PC-3 (cell line): ENCODE measurements around the gene ASIP. TPM values are rescaled to one million over a fixed set of nuclear protein-coding genes. Genes with fewer than 3 reads are reported as not detected.

Source experiments
- ATAC-seq: fragments of 200-7000 bp; cut with Tn5 transposase; 2 replicates; pipeline ENCODE4 v1.9.1; 2020; ENCODE audit warnings: mild to moderate bottlenecking, moderate library complexity
- BruUV-seq: library from RNA; stranded (reverse); fragments of 400-500 nt; replicated peaks from 2 replicates; lab custom pipeline; 2021; lab: Mats Ljungman, UMichigan
- CTCF ChIA-PET: fragments of 300-600 bp; sonication (Branson Sonifier 250); formaldehyde crosslinking; loops from one replicate; lab custom pipeline; 2022; ENCODE audit warnings: antibody characterized with exemption; lab: Charles Lee
- POLR2A ChIA-PET: fragments of 300-600 bp; sonication (Branson Sonifier 250); formaldehyde crosslinking; loops from one replicate; lab custom pipeline; 2022; ENCODE audit warnings: antibody characterized with exemption; ENCODE audit not compliant: unreplicated experiment; lab: Charles Lee
- DNase-seq: peaks from one replicate; pipeline ENCODE4 v3.0.0-alpha.2; 2015
- H2AFZ ChIP-seq: fragments of 300-600 bp; sonication (generic); 2 replicates; pipeline ENCODE4 v1.6.0; 2016; ENCODE audit warnings: antibody characterized with exemption, low read length
- H3F3A ChIP-seq: fragments of 300-600 bp; sonication (generic); one replicate; pipeline ENCODE4 v1.6.0; 2017; ENCODE audit warnings: antibody characterized with exemption, low read length, control low read depth, mild to moderate bottlenecking; ENCODE audit not compliant: unreplicated experiment
- H3K27ac ChIP-seq: fragments of 300-600 bp; sonication (generic); 2 replicates; pipeline ENCODE4 v1.5.1; 2016; ENCODE audit warnings: mild to moderate bottlenecking, low read length
- H3K27me3 ChIP-seq: fragments of 300-600 bp; sonication (generic); 2 replicates; pipeline ENCODE4 v1.6.1; 2016; ENCODE audit warnings: low read length, mixed read lengths
- H3K36me3 ChIP-seq: fragments of 300-600 bp; sonication (generic); 2 replicates; pipeline ENCODE4 v1.6.1; 2016; ENCODE audit warnings: low read depth, mixed run types, low read length, mixed read lengths
- H3K4me1 ChIP-seq: fragments of 300-600 bp; sonication (generic); 2 replicates; pipeline ENCODE4 v1.5.1; 2016; ENCODE audit warnings: low read length; ENCODE audit not compliant: insufficient read depth
- H3K4me2 ChIP-seq: fragments of 300-600 bp; sonication (generic); 2 replicates; pipeline ENCODE4 v1.6.0; 2016; ENCODE audit warnings: low read length
- H3K4me3 ChIP-seq: fragments of 300-600 bp; sonication (generic); 2 replicates; pipeline ENCODE4 v1.5.1; 2016; ENCODE audit warnings: mild to moderate bottlenecking, low read length, mixed read lengths
- H3K79me2 ChIP-seq: fragments of 300-600 bp; sonication (generic); 2 replicates; pipeline ENCODE4 v1.6.1; 2017; ENCODE audit warnings: low read length, mixed read lengths
- H3K9ac ChIP-seq: fragments of 300-600 bp; sonication (generic); 2 replicates; pipeline ENCODE4 v1.6.0; 2016; ENCODE audit warnings: mild to moderate bottlenecking, low read length
- H3K9me2 ChIP-seq: fragments of 300-600 bp; sonication (generic); replicated peaks from 2 replicates; pipeline ENCODE4 v1.6.1; 2016; ENCODE audit warnings: mixed run types, low read length, mixed read lengths
- H3K9me3 ChIP-seq: fragments of 300-600 bp; sonication (generic); 2 replicates; pipeline ENCODE4 v1.6.1; 2016; ENCODE audit warnings: low read length, mixed read lengths
- H4K20me1 ChIP-seq: fragments of 300-600 bp; sonication (generic); 2 replicates; pipeline ENCODE4 v1.6.1; 2016; ENCODE audit warnings: low read length, mixed read lengths
- EZH2 ChIP-seq: fragments of 300-600 bp; sonication (generic); IDR thresholded peaks from one replicate; pipeline ENCODE4 v1.6.1; 2017; ENCODE audit warnings: antibody characterized with exemption, mild to moderate bottlenecking, low read length; ENCODE audit not compliant: unreplicated experiment
- EZH2phosphoT487 ChIP-seq: fragments of 300-600 bp; sonication (generic); IDR thresholded peaks from 2 replicates; pipeline ENCODE4 v1.6.1; 2018; ENCODE audit warnings: mild to moderate bottlenecking, antibody characterized with exemption, low read length, borderline replicate concordance
- intact Hi-C: fragments of 100-400 bp; cut with micrococcal nuclease; formaldehyde crosslinking; loops from 2 replicates; pipeline ENCODE4 v1.9.0; 2023
- total RNA-seq: library from RNA; depleted of rRNA; stranded (reverse); fragments of >200 nt; gene quantifications from 2 replicates; pipeline ENCODE4 v1.2.3, GENCODE V29; 2014
- TF ChIP-seq, protein P1 (sequence below): fragments of 300-600 bp; sonication (generic); conservative IDR thresholded peaks from 2 replicates; pipeline ENCODE4 v1.5.1; 2017; ENCODE audit warnings: antibody characterized with exemption, low read depth, mild to moderate bottlenecking, low read length

The ASIP gene
- total RNA-seq, 1 experiment from 2014 or later: not detected

DNA sequence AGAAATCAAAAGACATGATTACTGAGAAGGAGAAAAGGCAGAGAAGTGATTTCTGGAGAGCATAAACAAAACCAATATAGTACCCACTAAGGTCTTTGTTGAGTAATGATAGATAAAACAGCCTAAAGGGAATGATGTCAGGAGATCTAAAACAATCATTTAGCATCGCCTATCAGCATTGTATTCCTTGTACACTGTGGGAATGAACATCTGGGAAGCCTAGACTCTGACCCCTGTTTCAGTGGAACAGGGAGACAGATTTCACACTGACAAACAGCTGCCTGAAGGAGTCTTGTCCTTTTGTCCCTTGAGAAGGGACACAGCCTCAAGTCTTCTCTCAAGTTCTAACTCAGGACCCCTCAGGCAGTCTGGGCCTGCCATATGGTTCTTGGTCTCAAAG is 1.7 kb downstream of the ASIP start:
- no peak overlapping the region for H3K4me3 ChIP-seq
- 0 out of 2 replicates have a peak, but pooled peaks cover 3% of the 10 kb centered on the region for H3K9me3 ChIP-seq
- no peak overlapping the region for H2AFZ ChIP-seq
- intact Hi-C loops: no loop called here
- no TSS peak for BruUV-seq
- CTCF ChIA-PET: no interaction called here
- H3K27ac ChIP-seq: no peak overlapping the region
- POLR2A ChIA-PET: no interaction called here
- H3K4me2 ChIP-seq: no peak overlapping the region
- 0 out of 2 replicates have a peak, but pooled peaks cover 4% of the 10 kb centered on the region for H3K27me3 ChIP-seq
- H3K9me2 ChIP-seq: no peaks in the 10 kb centered on the region
- TF ChIP-seq, protein P1, sequence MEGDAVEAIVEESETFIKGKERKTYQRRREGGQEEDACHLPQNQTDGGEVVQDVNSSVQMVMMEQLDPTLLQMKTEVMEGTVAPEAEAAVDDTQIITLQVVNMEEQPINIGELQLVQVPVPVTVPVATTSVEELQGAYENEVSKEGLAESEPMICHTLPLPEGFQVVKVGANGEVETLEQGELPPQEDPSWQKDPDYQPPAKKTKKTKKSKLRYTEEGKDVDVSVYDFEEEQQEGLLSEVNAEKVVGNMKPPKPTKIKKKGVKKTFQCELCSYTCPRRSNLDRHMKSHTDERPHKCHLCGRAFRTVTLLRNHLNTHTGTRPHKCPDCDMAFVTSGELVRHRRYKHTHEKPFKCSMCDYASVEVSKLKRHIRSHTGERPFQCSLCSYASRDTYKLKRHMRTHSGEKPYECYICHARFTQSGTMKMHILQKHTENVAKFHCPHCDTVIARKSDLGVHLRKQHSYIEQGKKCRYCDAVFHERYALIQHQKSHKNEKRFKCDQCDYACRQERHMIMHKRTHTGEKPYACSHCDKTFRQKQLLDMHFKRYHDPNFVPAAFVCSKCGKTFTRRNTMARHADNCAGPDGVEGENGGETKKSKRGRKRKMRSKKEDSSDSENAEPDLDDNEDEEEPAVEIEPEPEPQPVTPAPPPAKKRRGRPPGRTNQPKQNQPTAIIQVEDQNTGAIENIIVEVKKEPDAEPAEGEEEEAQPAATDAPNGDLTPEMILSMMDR: no peak
- no peak for TF ChIP-seq EZH2phosphoT487
- TF ChIP-seq EZH2: no peak
- no peaks in the 10 kb centered on the region for H3K4me1 ChIP-seq
- H4K20me1 ChIP-seq: no peaks in the 10 kb centered on the region
- H3K36me3 ChIP-seq: no peaks in the 10 kb centered on the region
- ATAC-seq (no peak), DNase-seq (no peak)
- H3F3A ChIP-seq: no peaks in the 10 kb centered on the region
- no peaks in the 10 kb centered on the region for H3K79me2 ChIP-seq
- no peak overlapping the region for H3K9ac ChIP-seq

DNA sequence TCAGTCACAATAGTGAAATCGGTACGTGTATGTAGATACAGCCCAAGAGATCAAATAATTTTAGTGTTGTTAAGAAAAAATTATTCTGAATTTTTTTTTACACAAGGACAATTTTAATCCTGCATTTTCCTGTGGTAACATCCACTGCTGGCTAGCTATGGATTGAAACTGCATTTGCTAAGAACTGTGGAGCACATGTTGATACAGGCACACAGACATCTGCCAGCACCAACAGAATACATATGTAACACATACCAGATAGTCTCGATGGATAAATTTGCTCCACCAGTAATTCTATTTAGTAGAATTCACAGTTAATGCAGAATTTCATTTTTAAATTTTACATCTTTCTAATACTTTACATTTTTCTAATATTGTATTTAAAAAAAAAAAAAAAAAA is 2.2 kb downstream of the ASIP start:
- no peak overlapping the region for H2AFZ ChIP-seq
- no peak for ATAC-seq
- TF ChIP-seq, protein P1: no peak
- TF ChIP-seq EZH2: no peak
- H3K9me2 ChIP-seq: no peaks in the 10 kb centered on the region
- H3K4me2 ChIP-seq: no peak overlapping the region
- H3K79me2 ChIP-seq: no peaks in the 10 kb centered on the region
- no peak overlapping the region for H3K9ac ChIP-seq
- no peak overlapping the region for H3K27ac ChIP-seq
- no peak for DNase-seq
- no peak overlapping the region for H3K4me3 ChIP-seq
- no peaks in the 10 kb centered on the region for H3K4me1 ChIP-seq
- intact Hi-C loops: no loop called here
- 0 out of 2 replicates have a peak, but pooled peaks cover under 1% of the 10 kb centered on the region for H3K9me3 ChIP-seq
- CTCF ChIA-PET: no interaction called here
- H3F3A ChIP-seq: no peaks in the 10 kb centered on the region
- no peaks in the 10 kb centered on the region for H3K27me3 ChIP-seq
- H3K36me3 ChIP-seq: no peaks in the 10 kb centered on the region
- POLR2A ChIA-PET: no interaction called here
- BruUV-seq: no TSS peak
- H4K20me1 ChIP-seq: no peaks in the 10 kb centered on the region

DNA sequence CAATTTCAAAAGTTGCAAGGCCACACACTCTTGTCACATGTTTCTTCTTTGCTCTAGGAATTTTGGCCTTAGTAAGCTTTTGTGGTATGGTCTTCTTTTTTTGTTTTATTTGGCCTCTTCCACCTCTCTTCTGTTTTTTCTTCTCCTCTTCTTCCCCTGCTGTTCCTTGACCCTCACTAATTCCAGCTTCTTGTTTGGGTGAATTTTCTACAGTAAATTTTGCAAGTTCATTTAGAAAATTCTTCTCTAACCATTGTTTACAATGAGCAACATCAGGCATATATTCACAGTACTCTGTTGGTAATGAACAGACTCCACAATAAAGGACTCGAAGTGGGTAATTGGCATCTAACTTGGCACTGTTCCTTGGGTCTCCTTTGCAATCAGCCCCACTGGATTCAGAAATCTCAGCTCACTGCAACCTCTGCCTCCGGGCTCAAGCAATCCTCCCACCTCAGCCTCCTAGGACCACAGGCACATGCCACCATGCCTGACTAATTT is 5.0 kb downstream of the ASIP start:
- ChIA-PET POLR2A (no interaction called here), CTCF (no interaction called here)
- Histone ChIP-seq H3K9me2 (no peaks in the 10 kb centered on the region), H3K9ac (no peak overlapping the region), H3K27ac (no peak overlapping the region), H3K4me1 (no peaks in the 10 kb centered on the region), H3K4me2 (no peak overlapping the region), H3K27me3 (no peaks in the 10 kb centered on the region), H3K9me3 (no peaks in the 10 kb centered on the region), H3K4me3 (no peak overlapping the region), H3K79me2 (no peaks in the 10 kb centered on the region), H2AFZ (no peak overlapping the region), H4K20me1 (no peaks in the 10 kb centered on the region), H3K36me3 (no peaks in the 10 kb centered on the region), H3F3A (no peaks in the 10 kb centered on the region)
- no peak for ATAC-seq
- intact Hi-C loops: no loop called here
- BruUV-seq: no TSS peak
- TF ChIP-seq, protein P1: no peak
- TF ChIP-seq EZH2phosphoT487 (no peak), EZH2 (no peak)
- no peak for DNase-seq
